Ovary (tissue), 9 donors: Measurements from ENCODE around the gene SCO2. TPM values are rescaled to one million over a fixed set of nuclear protein-coding genes. Genes with fewer than 3 reads are reported as not detected.

Source experiments
- DNase-seq, 5 donors: peaks; one replicate each; pipeline ENCODE4 v3.0.0-alpha.2; 2019 to 2020
- H3K27ac ChIP-seq, 2 donors: fragments of 200-600 bp; one replicate each; pipeline versions ENCODE4 v1.5.1 to v1.8.0; 2019 to 2022
- H3K27me3 ChIP-seq: fragments of 200-600 bp; one replicate; pipeline ENCODE4 v1.8.0; 2022
- H3K36me3 ChIP-seq: fragments of 200-600 bp; sonication (generic); one replicate; pipeline ENCODE4 v1.5.1; 2019
- H3K4me1 ChIP-seq: one replicate; pipeline ENCODE4 v1.8.1; 2013; ENCODE audit warnings: mild to moderate bottlenecking, moderate library complexity; ENCODE audit not compliant: insufficient read depth
- H3K4me3 ChIP-seq: fragments of 200-600 bp; sonication (generic); one replicate; pipeline ENCODE4 v1.5.1; 2017
- H3K9me3 ChIP-seq, 2 donors: fragments of 200-600 bp in 1 of 2; sonication (generic) in 1 of 2; one replicate each; pipeline versions ENCODE4 v1.5.1 to v1.8.1; 2013 to 2019; ENCODE audit warnings: mild to moderate bottlenecking in 1 of 2, moderate library complexity in 1 of 2
- CTCF ChIP-seq, 3 donors: fragments of 450-650 bp in 2 of 3; fragments of 200-600 bp in 1 of 3; IDR thresholded peaks; one replicate each; pipeline versions ENCODE4 v1.5.1 to v1.8.0; 2016 to 2022; ENCODE audit warnings: antibody characterized with exemption in 3 of 3, mild to moderate bottlenecking in 1 of 3
- EP300 ChIP-seq: sonication (generic); formaldehyde crosslinking; IDR thresholded peaks from one replicate; pipeline ENCODE4 v1.6.1; 2017; ENCODE audit warnings: antibody characterized with exemption
- POLR2A ChIP-seq: fragments of 450-650 bp; IDR thresholded peaks from one replicate; pipeline ENCODE4 v1.6.1; 2017; ENCODE audit warnings: antibody characterized with exemption, mild to moderate bottlenecking, moderate library complexity
- WGBS, 3 donors: extraction: QIAGEN DNeasy Blood & Tissue Kit in 1 of 3; methylation state at CpG; one replicate each; pipeline versions ENCODE4 v1.1.5 to v1.1.7; 2013 to 2017; 5-methylcytosine and 5-hydroxymethylcytosine counted together
- intact Hi-C, 4 donors: fragments of 100-400 bp; cut with DNase I; formaldehyde crosslinking; loops; one replicate each; pipeline versions ENCODE4 v1.11.0 to v1.15.1; 2022 to 2023
- polyA plus RNA-seq, 2 donors: library from polyadenylated mRNA; stranded (reverse); fragments of 200-250 nt in 1 of 2; fragments of 350-450 nt in 1 of 2; fragmentation: Illumina TruSeq in 1 of 2; extraction: RNeasy Lipid Tissue Mini Kit (QIAGEN cat#74804) in 1 of 2; gene quantifications; one replicate each; pipeline ENCODE4 v1.2.3, GENCODE V29; 2013 to 2014
- total RNA-seq, 7 donors: library from RNA; depleted of rRNA in 2 of 7; stranded (reverse); fragments of >200 nt in 2 of 7; fragmentation: NEBNext Ultra II Directional in 3 of 7; extraction: Animal tissue kit (Norgen Biotek cat#: 25700) in 3 of 7; gene quantifications; one replicate each; pipeline versions ENCODE4 v1.1.0 to v1.2.4, GENCODE V29; 2016 to 2023
- donor health status: DM: no; HTN: no; CAD: no; lungs with moderate emphysema.
- donor health status: DM: no; HTN: no; CAD: no.
- donor health status: Bipolar disorder and iron deficiency.
- donor health status: DM: yes; HTN: yes; CAD: no.
- donor health status: DM: no; HTN: no; CAD: no.
- donor health status: DM: yes; HTN: yes; CAD: no.

SCO2 gene
- total and polyA plus RNA-seq, 9 donors = 0.73 to 5.1 (median 0.97) TPM; not detected in 4

- no peak overlapping the region for H3K27ac ChIP-seq
- no peaks in the 10 kb centered on the region for H3K36me3 ChIP-seq
- peaks cover 9% of the 10 kb centered on the region for H3K27me3 ChIP-seq
- no peak for TF ChIP-seq POLR2A
- no peak for TF ChIP-seq EP300
- TF ChIP-seq CTCF (IDR thresholded peaks at IDR 0.05) = no peak
- H3K4me1 ChIP-seq = no peaks in the 10 kb centered on the region
- intact Hi-C loops = no loop called here
- no peaks in the 10 kb centered on the region for H3K9me3 ChIP-seq
- WGBS, 3 donors = 37 to 52% (median 45%) methylated on average over 29 to 35 of the region's 35 CpGs
- DNase-seq = no peak
- no peak overlapping the region for H3K4me3 ChIP-seq
These were observed 43.0 kb downstream of the SCO2 start for GRCh38 chr22:50482107-50483074.

GRCh38 chr22:50481440-50482106 lies 43.8 kb downstream of the SCO2 start, which contains the start of gene ADM2:
ADM2 (plus strand) TSS chr22:50481543; CDS start chr22:50481848, 305 bp downstream.
- WGBS, 3 donors = 2 to 6% (median 3%) methylated on average over 16 to 70 of the region's 70 CpGs
- no peak within 1 kb of the TSS for H3K27ac ChIP-seq
- H3K36me3 ChIP-seq = no peaks in the 10 kb centered on the region
- intact Hi-C loops = no loop called here
- peak within 1 kb of the TSS; percentile 19 for H3K4me3 ChIP-seq
- H3K9me3 ChIP-seq = no peaks in the 10 kb centered on the region
- no peaks in the 10 kb centered on the region for H3K4me1 ChIP-seq
- DNase-seq = no peak
- peaks cover 9% of the 10 kb centered on the region for H3K27me3 ChIP-seq
- TF ChIP-seq POLR2A = no peak
- TF ChIP-seq EP300 = no peak
- no peak for TF ChIP-seq CTCF (IDR thresholded peaks at IDR 0.05)

- H3K9me3 ChIP-seq = no peaks in the 10 kb centered on the region
- intact Hi-C loops = no loop called here
- TF ChIP-seq EP300 (no peak), CTCF (IDR thresholded peaks at IDR 0.05) (no peak), POLR2A (no peak)
- WGBS, 3 donors = 1 to 4% (median 2%) methylated on average over 5 to 45 of the region's 45 CpGs
- DNase-seq = no peak
- peaks cover 9% of the 10 kb centered on the region for H3K27me3 ChIP-seq
- no peaks in the 10 kb centered on the region for H3K4me1 ChIP-seq
- no peaks in the 10 kb centered on the region for H3K36me3 ChIP-seq
- peak overlapping the region; percentile 19 for H3K4me3 ChIP-seq
- H3K27ac ChIP-seq = no peak overlapping the region
These were observed 44.4 kb downstream of the SCO2 start for GRCh38 chr22:50481045-50481439.

- Histone ChIP-seq H3K27me3 (peaks cover 9% of the 10 kb centered on the region), H3K9me3 (no peaks in the 10 kb centered on the region), H3K27ac (no peak overlapping the region), H3K36me3 (no peaks in the 10 kb centered on the region), H3K4me1 (peaks cover 4% of the 10 kb centered on the region), H3K4me3 (no peak overlapping the region)
- DNase-seq = no peak
- 73 to 82% (median 74%) methylated on average over 11 of the region's 11 CpGs for WGBS, 3 donors
- intact Hi-C loops = no loop called here
- TF ChIP-seq EP300 (no peak), CTCF (IDR thresholded peaks at IDR 0.05) (no peak), POLR2A (no peak)
These were observed 45.7 kb downstream of the SCO2 start for GRCh38 chr22:50479721-50480120.
